LoVo (cell line): ENCODE measurements around the gene CAMTA1.
A peak's percentile ranks its signal among the peaks of the same experiment; 100 is the strongest.

Source experiments
- DNase-seq: peaks from one replicate; pipeline ENCODE4 v3.0.0-alpha.2; 2016; ENCODE audit warnings: low spot score

CAMTA1 gene

GRCh38 chr1:7198664-7199063 lies 413.4 kb downstream of the CAMTA1 start:
- DNase-seq, result no peak

- DNase-seq, result no peak
Measured at GRCh38 chr1:7199077-7199779, 414.0 kb downstream of the CAMTA1 start.

GRCh38 chr1:7207875-7208646 lies 422.8 kb downstream of the CAMTA1 start:
- peak; percentile 24 for DNase-seq

GRCh38 chr1:7208647-7209180 lies 423.5 kb downstream of the CAMTA1 start:
- no peak for DNase-seq

- DNase-seq, result no peak
Measured at GRCh38 chr1:7209336-7209735, 424.1 kb downstream of the CAMTA1 start.

- peak; percentile 29 for DNase-seq
Measured at GRCh38 chr1:7218210-7218832, 433.1 kb downstream of the CAMTA1 start.

GRCh38 chr1:7219031-7219430 lies 433.8 kb downstream of the CAMTA1 start:
- no peak for DNase-seq

- DNase-seq, result no peak
Measured at GRCh38 chr1:7220007-7220406, 434.8 kb downstream of the CAMTA1 start.

- no peak for DNase-seq
Measured at GRCh38 chr1:7220712-7221252, 435.5 kb downstream of the CAMTA1 start.

- DNase-seq, result no peak
Measured at GRCh38 chr1:7221826-7222694, 436.8 kb downstream of the CAMTA1 start.

GRCh38 chr1:7222695-7223015 lies 437.4 kb downstream of the CAMTA1 start:
- DNase-seq, result no peak

GRCh38 chr1:7223334-7224080 lies 438.3 kb downstream of the CAMTA1 start:
- peak; percentile 39 for DNase-seq

GRCh38 chr1:7224081-7224534 lies 438.9 kb downstream of the CAMTA1 start:
- no peak for DNase-seq

- DNase-seq, result no peak
Measured at GRCh38 chr1:7224644-7225043, 439.4 kb downstream of the CAMTA1 start.

- DNase-seq, result no peak
Measured at GRCh38 chr1:7225711-7226505, 440.7 kb downstream of the CAMTA1 start.

- DNase-seq, result no peak
Measured at GRCh38 chr1:7227654-7228053, 442.4 kb downstream of the CAMTA1 start.

- no peak for DNase-seq
Measured at GRCh38 chr1:7228252-7228961, 443.2 kb downstream of the CAMTA1 start.

- DNase-seq, result no peak
Measured at GRCh38 chr1:7229186-7229585, 443.9 kb downstream of the CAMTA1 start.
